Measurements from ENCODE around the gene FLNA.

FLNA gene

GRCh38 chrX:154320406-154320805, 54.0 kb downstream of the FLNA start:
- no peak for DNase-seq (ENCODE audit: low read depth in 1 of 2, low spot score in 1 of 2)
- H3K27ac ChIP-seq (replicated peaks): no peak overlapping the region
- TF ChIP-seq GABPA (IDR thresholded peaks at IDR 0.05; ENCODE audit: low read depth): no peak
- no peak for TF ChIP-seq REST (IDR thresholded peaks at IDR 0.05; ENCODE audit: insufficient replicate concordance, low read depth)
- TF ChIP-seq CTCF (IDR thresholded peaks at IDR 0.05; ENCODE audit: insufficient read depth, low read length): no peak
- TF ChIP-seq POLR2AphosphoS5 (IDR thresholded peaks at IDR 0.05; ENCODE audit: low read depth): no peak
- TF ChIP-seq SPI1 (IDR thresholded peaks at IDR 0.05; ENCODE audit: borderline replicate concordance, low read depth): no peak

GRCh38 chrX:154317391-154317995, 56.9 kb downstream of the FLNA start:
- no peak overlapping the region for H3K4me3 ChIP-seq (replicated peaks; ENCODE audit: insufficient read depth, low read length)
- H3K27me3 ChIP-seq (ENCODE audit: insufficient read depth, poor library complexity, severe bottlenecking): no peaks in the 10 kb centered on the region
- H3K27ac ChIP-seq (replicated peaks): no peak overlapping the region
- DNase-seq (ENCODE audit: low read depth in 1 of 2, low spot score in 1 of 2): no peak
- TF ChIP-seq SPI1 (IDR thresholded peaks at IDR 0.05; ENCODE audit: borderline replicate concordance, low read depth): no peak
- TF ChIP-seq CTCF (IDR thresholded peaks at IDR 0.05; ENCODE audit: insufficient read depth, low read length): no peak
- TF ChIP-seq POLR2AphosphoS5 (IDR thresholded peaks at IDR 0.05; ENCODE audit: low read depth): no peak

More at GRCh38 chrX:154320406-154320805, 54.0 kb downstream of the FLNA start:
- Histone ChIP-seq H3K27me3 (ENCODE audit: insufficient read depth, poor library complexity, severe bottlenecking) (peaks cover under 1% of the 10 kb centered on the region), H3K4me3 (replicated peaks; ENCODE audit: insufficient read depth, low read length) (no peak overlapping the region)

- H3K27ac ChIP-seq (replicated peaks): no peak overlapping the region
- no peak for TF ChIP-seq SPI1 (IDR thresholded peaks at IDR 0.05; ENCODE audit: borderline replicate concordance, low read depth)
- TF ChIP-seq CTCF (IDR thresholded peaks at IDR 0.05; ENCODE audit: insufficient read depth, low read length): no peak
- no peak for TF ChIP-seq REST (IDR thresholded peaks at IDR 0.05; ENCODE audit: insufficient replicate concordance, low read depth)
- TF ChIP-seq GABPA (IDR thresholded peaks at IDR 0.05; ENCODE audit: low read depth): no peak
- no peak for TF ChIP-seq POLR2AphosphoS5 (IDR thresholded peaks at IDR 0.05; ENCODE audit: low read depth)
- DNase-seq (ENCODE audit: low read depth in 1 of 2, low spot score in 1 of 2): no peak
- no peaks in the 10 kb centered on the region for H3K27me3 ChIP-seq (ENCODE audit: insufficient read depth, poor library complexity, severe bottlenecking)
- H3K4me3 ChIP-seq (replicated peaks; ENCODE audit: insufficient read depth, low read length): no peak overlapping the region
Observed at GRCh38 chrX:154315416-154315815, 59.0 kb downstream of the FLNA start.

- H3K27me3 ChIP-seq (ENCODE audit: insufficient read depth, poor library complexity, severe bottlenecking): no peaks in the 10 kb centered on the region
- no peak overlapping the region for H3K4me3 ChIP-seq (replicated peaks; ENCODE audit: insufficient read depth, low read length)
- H3K27ac ChIP-seq (replicated peaks): no peak overlapping the region
- no peak for TF ChIP-seq CTCF (IDR thresholded peaks at IDR 0.05; ENCODE audit: insufficient read depth, low read length)
- TF ChIP-seq GABPA (IDR thresholded peaks at IDR 0.05; ENCODE audit: low read depth): no peak
- TF ChIP-seq REST (IDR thresholded peaks at IDR 0.05; ENCODE audit: insufficient replicate concordance, low read depth): no peak
- TF ChIP-seq SPI1 (IDR thresholded peaks at IDR 0.05; ENCODE audit: borderline replicate concordance, low read depth): no peak
- no peak for TF ChIP-seq POLR2AphosphoS5 (IDR thresholded peaks at IDR 0.05; ENCODE audit: low read depth)
- no peak for DNase-seq (ENCODE audit: low read depth in 1 of 2, low spot score in 1 of 2)
Observed at GRCh38 chrX:154313147-154313546, 61.3 kb downstream of the FLNA start.

Data from HL-60 (cell line).